GM18517 (cell line): ENCODE measurements around the gene BCL6.
A peak's percentile ranks its signal among the peaks of the same experiment; 100 is the strongest.

Experiments used
- ATAC-seq: cut with Tn5 transposase; IDR thresholded peaks from one replicate; pipeline ENCODE4 v1.9.1; 2021; ENCODE audit warnings: mild to moderate bottlenecking, moderate library complexity; ENCODE audit not compliant: unreplicated experiment

BCL6 gene

GRCh38 chr3:187763850-187764648 is 18.8 kb upstream of the BCL6 start:
- no peak for ATAC-seq

DNA sequence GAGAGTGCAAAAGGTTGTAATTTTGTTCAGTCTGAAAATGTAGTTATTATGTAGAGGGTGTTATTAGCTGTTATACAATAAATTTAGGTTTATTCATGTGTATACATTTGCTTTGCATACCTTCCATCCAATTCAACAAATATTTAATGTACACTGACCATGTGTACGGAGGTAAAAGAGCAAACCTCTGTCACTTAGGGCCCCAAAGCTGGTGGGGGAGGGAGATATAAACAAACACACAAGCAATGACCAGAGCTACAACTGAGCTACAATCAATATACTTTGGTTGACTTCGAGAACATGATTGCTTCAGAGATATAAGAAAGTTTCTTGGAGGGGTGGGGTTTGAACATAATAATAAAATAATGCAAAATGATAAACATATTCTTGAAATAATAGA is 17.5 kb upstream of the BCL6 start:
- no peak for ATAC-seq

DNA sequence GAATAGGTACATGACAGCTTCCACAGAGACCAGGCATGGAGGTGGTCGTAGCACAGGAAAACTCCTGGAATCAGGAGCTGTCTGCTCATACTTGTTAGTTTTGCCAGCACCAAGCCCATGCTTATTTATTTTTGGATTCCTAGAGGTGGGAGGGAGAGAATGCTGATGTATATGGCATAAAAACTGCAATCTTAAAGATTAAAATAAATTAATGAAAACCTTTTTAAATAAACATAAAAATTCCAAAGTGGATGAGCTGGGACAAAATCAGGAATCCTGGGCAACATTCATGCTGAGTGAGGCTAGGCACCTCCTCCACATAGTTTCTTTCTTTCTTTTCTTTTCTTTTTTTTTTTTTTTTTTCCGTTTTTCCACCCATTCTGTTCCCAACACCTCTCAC is 14.3 kb upstream of the BCL6 start:
- no peak for ATAC-seq

- no peak for ATAC-seq
These were observed 13.2 kb upstream of the BCL6 start for GRCh38 chr3:187758318-187758955.

DNA sequence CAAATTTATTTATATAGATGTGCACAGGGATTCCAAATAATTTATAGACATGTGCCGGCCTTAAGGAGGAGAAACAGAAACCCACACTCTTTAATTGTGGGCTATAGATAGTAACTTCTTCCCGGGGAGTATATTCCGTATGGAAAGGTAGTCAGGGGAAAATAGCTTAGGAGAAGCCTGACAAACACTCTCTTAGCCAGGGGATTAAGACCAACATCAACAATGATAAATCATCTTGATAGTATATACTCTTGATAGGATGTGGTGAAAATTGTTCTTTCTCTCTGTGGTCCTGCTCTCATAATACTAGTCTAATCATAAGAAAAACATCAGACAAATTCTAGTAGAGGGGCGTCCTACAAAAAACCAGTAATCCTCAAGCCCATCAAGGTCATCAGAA is 8.2 kb upstream of the BCL6 start:
- no peak for ATAC-seq

DNA sequence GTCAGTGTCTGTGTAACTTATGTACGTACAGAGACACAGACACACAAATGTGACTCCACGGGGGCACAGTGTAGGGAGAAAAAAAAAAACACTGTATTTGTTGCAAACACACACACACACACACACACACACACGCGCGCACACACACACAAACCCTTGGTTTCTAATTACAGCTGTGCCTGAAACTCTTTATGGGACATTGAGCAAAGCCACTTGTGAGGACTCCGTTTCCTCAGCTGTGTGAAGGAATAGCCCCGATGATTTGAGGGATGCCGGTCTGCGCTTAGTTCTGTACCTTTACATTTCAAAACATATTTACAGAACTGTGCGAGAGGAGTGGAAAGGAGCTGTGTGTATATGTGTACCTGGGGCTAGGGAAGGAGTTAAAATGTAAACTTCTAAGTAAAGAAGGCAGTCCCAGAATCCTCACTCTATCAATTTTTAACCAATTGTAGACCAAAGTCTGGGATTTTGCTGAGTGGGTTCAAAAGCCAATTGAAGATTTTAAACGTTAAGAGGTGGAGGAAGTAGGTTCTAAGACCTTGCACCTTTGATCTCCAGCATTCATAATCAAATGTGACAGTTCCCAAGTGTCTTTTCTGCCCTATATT is 5.3 kb upstream of the BCL6 start:
- no peak for ATAC-seq

DNA sequence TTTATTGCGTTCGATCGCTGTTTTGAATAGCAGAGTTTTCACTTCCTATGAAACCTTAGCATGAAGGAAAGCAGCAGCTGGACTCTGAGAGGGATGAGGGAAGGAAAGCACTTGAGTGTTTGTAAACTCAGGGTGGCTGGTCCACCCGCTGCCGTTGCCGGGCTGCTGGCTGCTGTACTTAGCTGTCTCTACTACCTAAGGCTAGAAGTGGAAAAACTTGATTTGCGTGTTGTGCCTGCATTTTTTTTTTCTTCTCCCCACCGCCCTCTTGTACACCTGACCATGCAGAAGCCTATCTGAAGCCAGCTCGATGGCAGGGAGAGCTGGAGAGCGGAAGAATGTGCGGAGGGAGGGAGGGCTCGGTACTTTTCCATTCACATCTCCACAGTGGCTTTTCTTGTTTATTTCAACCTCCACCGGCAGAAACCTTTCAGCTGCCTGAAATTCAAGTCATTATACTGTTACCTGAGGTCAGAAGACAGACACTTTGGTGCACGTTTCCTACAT is 4.8 kb upstream of the BCL6 start:
- ATAC-seq, result no peak

GRCh38 chr3:187748050-187748481 is 2.8 kb upstream of the BCL6 start:
- ATAC-seq, result peak; percentile 44

DNA sequence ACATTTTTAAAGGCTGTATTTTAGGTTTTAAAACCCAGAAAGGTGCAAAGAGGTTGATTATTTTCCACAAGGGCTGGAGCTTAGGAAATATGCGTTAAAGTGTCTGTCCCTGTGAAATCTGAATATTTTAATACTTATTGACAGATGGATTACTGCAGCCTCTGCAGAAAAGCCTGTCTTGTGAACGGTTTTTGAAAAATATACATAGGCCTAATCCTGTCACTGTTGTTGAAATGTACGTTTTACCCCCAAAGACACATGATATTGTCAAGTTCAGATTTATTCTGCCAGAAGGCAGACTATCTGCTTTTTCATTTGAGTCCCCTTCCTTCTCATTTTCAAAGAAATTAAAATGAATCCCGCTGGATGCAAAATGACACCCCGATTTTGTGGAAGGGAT is 2.2 kb upstream of the BCL6 start:
- no peak for ATAC-seq

- no peak for ATAC-seq
These were observed 1.4 kb upstream of the BCL6 start for GRCh38 chr3:187746442-187747281.

DNA sequence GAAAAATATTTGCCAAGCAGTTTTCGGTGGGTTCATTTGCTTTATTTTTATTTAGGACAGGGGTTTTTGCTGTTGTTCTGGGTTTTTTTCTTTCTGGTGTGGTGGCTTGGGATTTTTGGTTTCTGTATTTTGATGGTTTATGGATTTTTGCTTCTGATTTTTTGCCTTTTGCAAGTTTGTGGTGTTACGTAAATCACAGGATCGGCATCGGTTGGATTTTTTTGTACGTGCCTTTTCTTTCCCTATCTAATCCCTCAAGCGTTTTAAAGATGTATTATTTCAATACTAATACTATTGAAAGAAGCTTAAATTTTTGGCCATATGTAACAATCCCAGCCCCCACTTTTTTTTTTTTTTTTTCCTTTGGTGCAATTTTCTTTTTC is 782 bp upstream of the BCL6 start:
- ATAC-seq, result no peak

- ATAC-seq, result no peak
These were observed 808 bp downstream of the BCL6 start for GRCh38 chr3:187744169-187745151.

- no peak for ATAC-seq
These were observed 1.8 kb downstream of the BCL6 start for GRCh38 chr3:187743195-187744141.

DNA sequence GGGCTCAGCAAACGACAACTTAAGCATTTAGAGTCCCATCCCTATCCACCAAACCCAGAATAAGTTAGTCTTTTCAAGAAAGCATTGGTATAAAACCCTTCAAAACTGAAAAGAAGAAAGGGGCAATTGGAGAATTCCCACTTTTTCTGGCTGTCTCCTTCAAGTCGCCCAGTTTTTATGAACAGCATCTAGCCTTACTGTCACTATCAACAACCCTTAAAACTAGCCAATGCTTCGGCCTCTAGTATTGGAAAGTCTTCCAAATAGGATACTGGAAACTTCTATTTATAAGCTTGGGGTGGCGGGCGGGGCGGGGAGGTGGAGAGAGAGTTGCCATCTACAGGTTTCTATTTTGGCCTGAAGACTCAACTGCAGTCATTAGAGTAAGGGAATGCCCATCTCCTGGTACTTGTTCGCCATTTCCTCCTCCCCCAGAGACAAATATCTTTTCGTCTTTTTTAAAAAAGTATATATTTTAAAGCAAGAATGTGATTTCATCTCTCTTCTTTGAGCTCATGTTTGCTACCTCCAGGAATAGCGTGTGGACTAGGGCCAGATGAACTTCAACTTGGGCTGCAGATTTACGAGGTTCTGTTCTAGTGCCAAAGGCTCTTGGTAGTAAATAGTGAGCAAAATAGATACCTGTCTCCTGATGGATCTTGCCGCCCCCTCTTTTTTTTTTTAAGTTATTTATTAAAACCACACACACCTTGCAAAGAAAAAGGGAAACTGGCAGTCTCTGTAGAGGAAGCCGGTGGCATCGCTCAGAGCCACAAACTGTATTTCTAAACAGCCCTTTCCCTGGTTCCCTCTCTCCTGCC is 2.7 kb downstream of the BCL6 start:
- no peak for ATAC-seq

- no peak for ATAC-seq
These were observed 3.6 kb downstream of the BCL6 start for GRCh38 chr3:187741403-187742350.

DNA sequence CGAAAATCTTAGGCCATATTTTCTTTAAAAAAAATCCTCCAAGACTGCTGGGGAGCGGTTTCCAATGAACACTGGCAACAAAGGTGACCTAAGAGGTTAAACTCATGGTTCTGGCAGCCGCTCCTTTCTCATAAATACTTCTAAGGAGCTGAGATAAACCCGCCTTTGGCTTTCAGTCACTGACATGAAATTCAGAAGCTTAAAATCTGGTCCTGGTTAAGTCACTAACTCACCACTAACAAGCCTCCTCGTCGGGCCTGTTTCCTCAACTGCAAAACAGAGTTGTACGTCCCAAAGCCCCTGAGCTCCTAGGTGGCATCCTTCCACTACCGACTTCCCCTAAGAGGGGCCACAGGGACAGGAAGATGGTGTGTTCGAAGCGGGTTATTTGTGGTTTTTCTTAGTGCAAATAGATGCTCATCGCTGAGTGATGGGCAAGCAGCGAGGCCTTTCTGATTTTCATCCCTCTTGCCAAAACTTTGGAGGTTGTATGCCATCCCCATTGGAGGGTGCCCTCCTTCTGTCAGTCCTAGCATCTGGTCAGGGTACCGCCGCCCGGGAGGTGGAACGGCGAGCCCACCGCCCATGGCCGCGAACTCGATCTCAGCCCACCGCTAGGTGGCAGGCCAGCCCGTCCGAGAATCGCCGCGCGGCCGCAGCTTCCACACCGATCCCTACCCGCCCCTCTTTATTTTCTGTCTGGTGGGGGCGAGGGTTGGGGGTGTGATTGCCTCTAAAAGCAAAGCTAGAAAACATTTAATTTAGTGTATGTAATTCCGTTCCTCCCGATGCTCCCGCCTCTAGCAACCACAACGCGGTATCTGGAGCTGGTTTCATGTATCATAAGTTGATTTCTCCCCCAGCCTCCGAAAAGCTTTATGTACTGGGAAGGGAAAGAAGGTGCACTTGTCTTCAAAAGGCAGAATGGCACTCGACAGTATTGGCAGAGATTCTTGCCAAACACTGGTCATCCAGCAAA is 4.6 kb downstream of the BCL6 start:
- no peak for ATAC-seq
